ACHN (cell line): Measurements from ENCODE around the gene ALAS1.
A peak's percentile ranks its signal among the peaks of the same experiment; 100 is the strongest.
"Not testable (repeated sequence)": the region's sequence is repeated elsewhere in the genome, so short reads cannot be mapped to it uniquely, and the experiment has no call there.

ENCODE experiments used
- DNase-seq: peaks from one replicate; pipeline ENCODE4 v3.0.0-alpha.2; 2015
- in situ Hi-C: cut with HindIII; loops from 2 replicates; pipeline ENCODE4 v1.10.0; 2017; ENCODE audit warnings: low sequenced_read_pairs, low pct_ligation_motif_present, low pct_unique_long_range_greater_than_20kb

ALAS1 gene

GRCh38 chr3:52175416-52176179 lies 22.4 kb upstream of the ALAS1 start:
- in situ Hi-C loops, result no loop called here
- DNase-seq, result no peak

- DNase-seq, result no peak
- in situ Hi-C loops, result no loop called here
Observed at GRCh38 chr3:52176180-52176752, 21.7 kb upstream of the ALAS1 start.

GRCh38 chr3:52176951-52177700 lies 20.8 kb upstream of the ALAS1 start:
- in situ Hi-C loops, result no loop called here
- DNase-seq, result no peak

GRCh38 chr3:52177701-52178042 lies 20.3 kb upstream of the ALAS1 start:
- DNase-seq, result no peak

GRCh38 chr3:52178126-52178525 lies 19.8 kb upstream of the ALAS1 start:
- in situ Hi-C loops, DNase-seq: not testable (repeated sequence)

More at GRCh38 chr3:52177701-52178042, 20.3 kb upstream of the ALAS1 start:
- in situ Hi-C loops, result no loop called here

- DNase-seq, result no peak
- in situ Hi-C loops, result no loop called here
Observed at GRCh38 chr3:52178537-52178936, 19.4 kb upstream of the ALAS1 start.

- DNase-seq, result no peak
- in situ Hi-C loops, result no loop called here
Observed at GRCh38 chr3:52181543-52181942, 16.4 kb upstream of the ALAS1 start.

GRCh38 chr3:52182196-52182595 lies 15.8 kb upstream of the ALAS1 start:
- in situ Hi-C loops, result no loop called here
- no peak for DNase-seq

- in situ Hi-C loops, result no loop called here
- no peak for DNase-seq
Observed at GRCh38 chr3:52182691-52183090, 15.3 kb upstream of the ALAS1 start.

GRCh38 chr3:52183786-52184445 lies 14.0 kb upstream of the ALAS1 start:
- no peak for DNase-seq
- in situ Hi-C loops, result no loop called here

- in situ Hi-C loops, result no loop called here
- no peak for DNase-seq
Observed at GRCh38 chr3:52184690-52185089, 13.3 kb upstream of the ALAS1 start.

- in situ Hi-C loops, result no loop called here
- no peak for DNase-seq
Observed at GRCh38 chr3:52185311-52185710, 12.6 kb upstream of the ALAS1 start.

- in situ Hi-C loops, result no loop called here
- no peak for DNase-seq
Observed at GRCh38 chr3:52185837-52186236, 12.1 kb upstream of the ALAS1 start.

- in situ Hi-C loops, result no loop called here
- DNase-seq, result no peak
Observed at GRCh38 chr3:52186729-52187128, 11.2 kb upstream of the ALAS1 start.

GRCh38 chr3:52188556-52188955 lies 9.4 kb upstream of the ALAS1 start:
- no peak for DNase-seq
- in situ Hi-C loops, result no loop called here

GRCh38 chr3:52190294-52191074 lies 7.5 kb upstream of the ALAS1 start:
- DNase-seq, result no peak

GRCh38 chr3:52191663-52192062 lies 6.3 kb upstream of the ALAS1 start:
- in situ Hi-C loops, result no loop called here
- DNase-seq, result no peak

More at GRCh38 chr3:52190294-52191074, 7.5 kb upstream of the ALAS1 start:
- in situ Hi-C loops, result no loop called here

- peak; percentile 58 for DNase-seq
- in situ Hi-C loops, result no loop called here
Observed at GRCh38 chr3:52193065-52193464, 4.9 kb upstream of the ALAS1 start.
